IMR-90 (cell line): ENCODE data around the gene CMTM8. TPM values are rescaled to one million over a fixed set of nuclear protein-coding genes. Genes with fewer than 3 reads are reported as not detected.

Experiments used
- ATAC-seq: fragments of 200-7000 bp; cut with Tn5 transposase; 2 replicates; pipeline ENCODE4 v1.9.1; 2020; ENCODE audit warnings: low read depth, mild to moderate bottlenecking, moderate library complexity
- BruUV-seq: library from RNA; stranded (reverse); fragments of 400-500 nt; replicated peaks from 2 replicates; lab custom pipeline; 2021; lab: Mats Ljungman, UMichigan
- CTCF ChIA-PET: fragments of 300-600 bp; formaldehyde crosslinking; extraction: SDS; loops from one replicate; lab custom pipeline; 2021; ENCODE audit warnings: antibody characterized with exemption; lab: Yijun Ruan, JAX
- POLR2A ChIA-PET: fragments of 300-600 bp; sonication (Branson Sonifier 250); formaldehyde crosslinking; loops from one replicate; lab custom pipeline; 2022; ENCODE audit warnings: antibody characterized with exemption; ENCODE audit not compliant: unreplicated experiment; lab: Charles Lee
- DNase-seq: peaks from one replicate; pipeline ENCODE4 v3.0.0; 2013
- H2AFZ ChIP-seq: replicated peaks from 2 replicates; pipeline ENCODE3; 2013; ENCODE audit warnings: low read length, mild to moderate bottlenecking; ENCODE audit not compliant: poor library complexity
- H2AK5ac ChIP-seq: 2 replicates; pipeline ENCODE4 v1.6.1; 2013; ENCODE audit warnings: low read depth, low read length, inconsistent platforms
- H2AK9ac ChIP-seq: replicated peaks from 2 replicates; pipeline ENCODE3; 2013; ENCODE audit warnings: mild to moderate bottlenecking, low read depth, low read length, moderate library complexity; ENCODE audit not compliant: poor library complexity
- H2BK120ac ChIP-seq: 2 replicates; pipeline ENCODE4 v1.6.1; 2013; ENCODE audit warnings: low read depth, low read length, inconsistent platforms
- H2BK15ac ChIP-seq: 3 replicates; pipeline ENCODE4 v1.6.1; 2013; ENCODE audit warnings: low read depth, low read length, inconsistent platforms
- H2BK20ac ChIP-seq: 2 replicates; pipeline ENCODE4 v1.6.1; 2013; ENCODE audit warnings: low read depth, mild to moderate bottlenecking, inconsistent platforms, low read length, moderate library complexity
- H2BK5ac ChIP-seq: 2 replicates; pipeline ENCODE4 v1.6.1; 2013; ENCODE audit warnings: mild to moderate bottlenecking, low read depth, low read length, inconsistent platforms; ENCODE audit not compliant: poor library complexity, severe bottlenecking
- H3K14ac ChIP-seq: replicated peaks from 2 replicates; pipeline ENCODE4 v1.6.1; 2013; ENCODE audit warnings: low read depth, low read length, inconsistent platforms
- H3K18ac ChIP-seq: 2 replicates; pipeline ENCODE4 v1.6.1; 2013; ENCODE audit warnings: low read depth, low read length, control low read depth
- H3K23ac ChIP-seq: 2 replicates; pipeline ENCODE4 v1.6.1; 2013; ENCODE audit warnings: low read depth, low read length, inconsistent platforms
- H3K27ac ChIP-seq: 2 replicates; pipeline ENCODE4 v1.5.1; 2013; ENCODE audit warnings: mild to moderate bottlenecking, control low read depth, low read length; ENCODE audit not compliant: insufficient read depth
- H3K27me3 ChIP-seq: 2 replicates; pipeline ENCODE4 v1.6.1; 2013; ENCODE audit warnings: low read length; ENCODE audit not compliant: control insufficient read depth, insufficient read depth
- H3K36me3 ChIP-seq: 2 replicates; pipeline ENCODE4 v1.6.1; 2013; ENCODE audit warnings: low read length, mixed read lengths; ENCODE audit not compliant: control insufficient read depth, insufficient read depth
- H3K4ac ChIP-seq: 2 replicates; pipeline ENCODE4 v1.6.1; 2013; ENCODE audit warnings: low read depth, low read length, inconsistent platforms
- H3K4me1 ChIP-seq: 2 replicates; pipeline ENCODE4 v1.6.1; 2013; ENCODE audit warnings: low read length, mixed read lengths; ENCODE audit not compliant: control insufficient read depth, insufficient read depth
- H3K4me2 ChIP-seq: 2 replicates; pipeline ENCODE4 v1.6.1; 2013; ENCODE audit warnings: low read depth, mild to moderate bottlenecking, control low read depth, low read length, moderate library complexity
- H3K4me3 ChIP-seq: 2 replicates; pipeline ENCODE4 v1.5.1; 2013; ENCODE audit warnings: low read depth, mild to moderate bottlenecking, control low read depth, low read length, moderate library complexity; ENCODE audit not compliant: insufficient read depth
- H3K56ac ChIP-seq: 2 replicates; pipeline ENCODE4 v1.6.1; 2013; ENCODE audit warnings: low read length, inconsistent platforms; ENCODE audit not compliant: insufficient read depth; ENCODE audit errors: extremely low read depth
- H3K79me1 ChIP-seq, 2 experiments: 2 replicates each; pipeline ENCODE4 v1.6.1; 2013; ENCODE audit warnings: low read length in 2 of 2, inconsistent platforms in 1 of 2, low read depth in 1 of 2
- H3K9ac ChIP-seq: 2 replicates; pipeline ENCODE4 v1.6.1; 2013; ENCODE audit warnings: low read depth, low read length, control low read depth
- H3K9me1 ChIP-seq: 2 replicates; pipeline ENCODE4 v1.6.1; 2013; ENCODE audit warnings: low read length, inconsistent platforms; ENCODE audit not compliant: insufficient read depth
- H3K9me3 ChIP-seq: 2 replicates; pipeline ENCODE4 v1.6.1; 2013; ENCODE audit warnings: low read length; ENCODE audit not compliant: control insufficient read depth, insufficient read depth
- H4K20me1 ChIP-seq: 2 replicates; pipeline ENCODE4 v1.6.1; 2013; ENCODE audit warnings: low read length, inconsistent platforms; ENCODE audit not compliant: insufficient read depth
- H4K5ac ChIP-seq: 2 replicates; pipeline ENCODE4 v1.6.1; 2013; ENCODE audit warnings: mild to moderate bottlenecking, low read depth, low read length, control low read depth
- H4K8ac ChIP-seq, 2 experiments: 2 replicates each; pipeline ENCODE4 v1.6.1; 2013; ENCODE audit warnings: low read depth in 2 of 2, low read length in 2 of 2, control low read depth in 1 of 2, inconsistent platforms in 1 of 2
- H4K91ac ChIP-seq: 2 replicates; pipeline ENCODE4 v1.6.1; 2013; ENCODE audit warnings: low read depth, low read length, inconsistent platforms; ENCODE audit not compliant: insufficient read depth
- BHLHE40 ChIP-seq: fragments of 150-350 bp; IDR thresholded peaks from 2 replicates; pipeline ENCODE4 v1.6.1; 2016; ENCODE audit warnings: mild to moderate bottlenecking, low read depth, low read length
- MAFK ChIP-seq: IDR thresholded peaks from 2 replicates; pipeline ENCODE4 v1.6.1; 2012; ENCODE audit warnings: low read depth, low read length, improper control_type of control experiment
- RFX5 ChIP-seq: IDR thresholded peaks from 2 replicates; pipeline ENCODE4 v1.8.0; 2012; ENCODE audit warnings: low read depth, mild to moderate bottlenecking, low read length, moderate library complexity
- SMC3 ChIP-seq: fragments of 150-350 bp; IDR thresholded peaks from 2 replicates; pipeline ENCODE4 v1.6.1; 2016; ENCODE audit warnings: low read depth, mild to moderate bottlenecking, antibody characterized with exemption, low read length, moderate library complexity
- WGBS, 2 experiments: methylation state at CpG; one replicate each; pipeline versions ENCODE4 v1.1.5 to v1.1.7; 2013; ENCODE audit warnings: missing lambda C conversion rate in 2 of 2; ENCODE audit not compliant: insufficient read length in 1 of 2; ENCODE audit errors: extremely low coverage in 2 of 2; 5-methylcytosine and 5-hydroxymethylcytosine counted together
- dilution Hi-C: fragments of 300-500 bp; cut with HindIII; formaldehyde crosslinking; loops from one replicate; pipeline ENCODE4 v1.14.3; 2018; ENCODE audit warnings: low sequenced_read_pairs; ENCODE audit not compliant: unreplicated experiment
- in situ Hi-C: fragments of 300-500 bp; cut with MboI; formaldehyde crosslinking; loops from 3 replicates; pipeline ENCODE4 v1.14.3; 2019; ENCODE audit warnings: low sequenced_read_pairs, inconsistent platforms, mixed read lengths
- intact Hi-C: fragments of 100-400 bp; cut with micrococcal nuclease; formaldehyde crosslinking; loops from 2 replicates; pipeline ENCODE4 v1.10.0; 2022
- polyA plus RNA-seq, 3 experiments: library from polyadenylated mRNA; depleted of rRNA; stranded (reverse); fragments of >200 nt; gene quantifications; 2 replicates each; pipeline ENCODE4 v1.2.3, GENCODE V29; 2012; ENCODE audit warnings: low replicate concordance in 1 of 3
- total RNA-seq: library from RNA; depleted of rRNA; stranded (reverse); fragments of >200 nt; gene quantifications from 2 replicates; pipeline ENCODE4 v1.2.3, GENCODE V29; 2012

The CMTM8 gene
- total and polyA plus RNA-seq, 2 of the 4 experiments (the other 2 are of a cell fraction) = 0.15 TPM; not detected in 1

- H3K27me3 ChIP-seq = peaks cover 9% of the 10 kb centered on the region
- H3K27ac ChIP-seq = no peak overlapping the region
- no peak overlapping the region for H3K4me3 ChIP-seq
- no peak for TF ChIP-seq SMC3
- no peak for TF ChIP-seq BHLHE40
- no peak for TF ChIP-seq MAFK
- TF ChIP-seq RFX5 = no peak
- no peak overlapping the region for H2BK20ac ChIP-seq
- no peak overlapping the region for H3K14ac ChIP-seq
- H2BK5ac ChIP-seq = no peak overlapping the region
- ATAC-seq (no peak), DNase-seq (no peak)
- no peaks in the 10 kb centered on the region for H3K36me3 ChIP-seq
- BruUV-seq = no TSS peak
- H3K18ac ChIP-seq = no peak overlapping the region
- H4K8ac ChIP-seq = no peak overlapping the region
- no peak overlapping the region for H2AK9ac ChIP-seq
- H2BK15ac ChIP-seq = no peak overlapping the region
- H3K4me1 ChIP-seq = no peaks in the 10 kb centered on the region
- H4K20me1 ChIP-seq = no peaks in the 10 kb centered on the region
- H3K4me2 ChIP-seq = no peak overlapping the region
- dilution Hi-C loops = no loop called here
- H2BK120ac ChIP-seq = no peak overlapping the region
- whole genome bisulfite sequencing, 2 experiments = no CpG with 5 or more reads among the region's 3 CpGs
- no peaks in the 10 kb centered on the region for H3K79me1 ChIP-seq
- H3K4ac ChIP-seq = no peak overlapping the region
- intact Hi-C loops = no loop called here
- H3K56ac ChIP-seq = no peak overlapping the region
- H3K9me3 ChIP-seq = no peaks in the 10 kb centered on the region
- H2AK5ac ChIP-seq = no peak overlapping the region
- in situ Hi-C loops = loop anchor here (25.0 kb wide), 1 partner anchor 372 kb away; no protein-coding TSS in a partner anchor
- no peak overlapping the region for H3K9ac ChIP-seq
- H4K91ac ChIP-seq = no peak overlapping the region
- no peak overlapping the region for H3K23ac ChIP-seq
- H2AFZ ChIP-seq = no peak overlapping the region
- H3K9me1 ChIP-seq = no peaks in the 10 kb centered on the region
- H4K5ac ChIP-seq = no peak overlapping the region
- ChIA-PET POLR2A (no interaction called here), CTCF (no interaction called here)
Observed at GRCh38 chr3:32290619-32291018, 52.1 kb downstream of the CMTM8 start.
